Panc1 (cell line): ENCODE data around the gene IPO8.

Experiments
- POLR2AphosphoS5 ChIP-seq: IDR thresholded peaks from 2 replicates; pipeline ENCODE4 v1.6.1; 2012; ENCODE audit warnings: mild to moderate bottlenecking, low read depth, low read length, moderate library complexity
- TCF7L2 ChIP-seq: IDR thresholded peaks from 2 replicates; pipeline ENCODE4 v1.6.1; 2011; ENCODE audit warnings: mild to moderate bottlenecking, low read depth, low read length, inconsistent platforms
- TF ChIP-seq, protein P1 (sequence below): fragments of 450-650 bp; IDR thresholded peaks from 2 replicates; pipeline ENCODE4 v1.5.1; 2017; ENCODE audit warnings: mild to moderate bottlenecking
- TF ChIP-seq, protein P2 (sequence below), 2 experiments: IDR thresholded peaks; 2 replicates each; pipeline ENCODE4 v1.6.1; 2011 to 2012; ENCODE audit warnings: low read depth in 2 of 2, control low read depth in 1 of 2, low read length in 1 of 2, mild to moderate bottlenecking in 1 of 2, moderate library complexity in 1 of 2; ENCODE audit not compliant: insufficient read depth in 1 of 2

DNA sequence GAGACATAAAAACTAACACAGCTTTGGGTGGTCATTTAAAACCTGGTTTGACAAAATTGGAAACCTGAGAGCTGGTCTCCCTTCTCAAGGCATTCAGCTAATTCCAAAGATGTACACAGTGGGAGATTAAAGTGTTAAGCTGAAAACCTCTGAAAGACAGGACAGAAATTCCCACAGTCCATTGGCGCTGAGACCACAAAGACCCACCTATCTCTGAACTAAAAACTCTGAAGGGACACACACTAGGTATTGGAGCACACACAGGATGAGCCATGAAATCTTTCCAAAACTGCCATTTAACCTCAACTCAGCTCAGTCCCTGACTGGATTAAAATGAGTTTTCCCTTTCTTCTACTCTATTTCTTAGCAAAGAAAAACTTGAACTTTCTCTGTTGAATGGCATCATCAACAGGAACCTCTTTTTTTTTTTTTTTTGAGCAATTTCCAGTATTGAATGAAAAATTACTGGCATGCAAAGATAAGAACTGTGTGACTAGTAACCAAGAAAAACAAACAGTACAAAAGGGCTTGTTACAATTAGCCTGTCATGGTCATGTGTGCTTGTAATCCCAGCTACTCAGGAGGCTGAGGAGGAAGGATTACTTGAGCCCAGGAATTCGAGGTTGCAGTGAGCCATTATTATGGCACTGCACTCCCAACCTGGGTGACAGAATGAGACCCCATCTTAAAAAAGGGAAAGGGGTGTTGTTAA lies 82.4 kb downstream of the IPO8 start:
- TF ChIP-seq, protein P1, sequence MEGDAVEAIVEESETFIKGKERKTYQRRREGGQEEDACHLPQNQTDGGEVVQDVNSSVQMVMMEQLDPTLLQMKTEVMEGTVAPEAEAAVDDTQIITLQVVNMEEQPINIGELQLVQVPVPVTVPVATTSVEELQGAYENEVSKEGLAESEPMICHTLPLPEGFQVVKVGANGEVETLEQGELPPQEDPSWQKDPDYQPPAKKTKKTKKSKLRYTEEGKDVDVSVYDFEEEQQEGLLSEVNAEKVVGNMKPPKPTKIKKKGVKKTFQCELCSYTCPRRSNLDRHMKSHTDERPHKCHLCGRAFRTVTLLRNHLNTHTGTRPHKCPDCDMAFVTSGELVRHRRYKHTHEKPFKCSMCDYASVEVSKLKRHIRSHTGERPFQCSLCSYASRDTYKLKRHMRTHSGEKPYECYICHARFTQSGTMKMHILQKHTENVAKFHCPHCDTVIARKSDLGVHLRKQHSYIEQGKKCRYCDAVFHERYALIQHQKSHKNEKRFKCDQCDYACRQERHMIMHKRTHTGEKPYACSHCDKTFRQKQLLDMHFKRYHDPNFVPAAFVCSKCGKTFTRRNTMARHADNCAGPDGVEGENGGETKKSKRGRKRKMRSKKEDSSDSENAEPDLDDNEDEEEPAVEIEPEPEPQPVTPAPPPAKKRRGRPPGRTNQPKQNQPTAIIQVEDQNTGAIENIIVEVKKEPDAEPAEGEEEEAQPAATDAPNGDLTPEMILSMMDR: no peak
- TF ChIP-seq, protein P2, sequence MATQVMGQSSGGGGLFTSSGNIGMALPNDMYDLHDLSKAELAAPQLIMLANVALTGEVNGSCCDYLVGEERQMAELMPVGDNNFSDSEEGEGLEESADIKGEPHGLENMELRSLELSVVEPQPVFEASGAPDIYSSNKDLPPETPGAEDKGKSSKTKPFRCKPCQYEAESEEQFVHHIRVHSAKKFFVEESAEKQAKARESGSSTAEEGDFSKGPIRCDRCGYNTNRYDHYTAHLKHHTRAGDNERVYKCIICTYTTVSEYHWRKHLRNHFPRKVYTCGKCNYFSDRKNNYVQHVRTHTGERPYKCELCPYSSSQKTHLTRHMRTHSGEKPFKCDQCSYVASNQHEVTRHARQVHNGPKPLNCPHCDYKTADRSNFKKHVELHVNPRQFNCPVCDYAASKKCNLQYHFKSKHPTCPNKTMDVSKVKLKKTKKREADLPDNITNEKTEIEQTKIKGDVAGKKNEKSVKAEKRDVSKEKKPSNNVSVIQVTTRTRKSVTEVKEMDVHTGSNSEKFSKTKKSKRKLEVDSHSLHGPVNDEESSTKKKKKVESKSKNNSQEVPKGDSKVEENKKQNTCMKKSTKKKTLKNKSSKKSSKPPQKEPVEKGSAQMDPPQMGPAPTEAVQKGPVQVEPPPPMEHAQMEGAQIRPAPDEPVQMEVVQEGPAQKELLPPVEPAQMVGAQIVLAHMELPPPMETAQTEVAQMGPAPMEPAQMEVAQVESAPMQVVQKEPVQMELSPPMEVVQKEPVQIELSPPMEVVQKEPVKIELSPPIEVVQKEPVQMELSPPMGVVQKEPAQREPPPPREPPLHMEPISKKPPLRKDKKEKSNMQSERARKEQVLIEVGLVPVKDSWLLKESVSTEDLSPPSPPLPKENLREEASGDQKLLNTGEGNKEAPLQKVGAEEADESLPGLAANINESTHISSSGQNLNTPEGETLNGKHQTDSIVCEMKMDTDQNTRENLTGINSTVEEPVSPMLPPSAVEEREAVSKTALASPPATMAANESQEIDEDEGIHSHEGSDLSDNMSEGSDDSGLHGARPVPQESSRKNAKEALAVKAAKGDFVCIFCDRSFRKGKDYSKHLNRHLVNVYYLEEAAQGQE (IDR thresholded peaks at IDR 0.05; ENCODE audit: insufficient read depth in 1 of 2, low read depth in 2 of 2, low read length in 1 of 2): no peak
- TF ChIP-seq POLR2AphosphoS5: no peak
- TF ChIP-seq TCF7L2: no peak
